MM.1S (cell line): ENCODE measurements around the gene HMGCS2.

Experiments used
- DNase-seq: peaks from one replicate; pipeline ENCODE4 v3.0.0-alpha.2; 2015
- H2AFZ ChIP-seq: fragments of 300-600 bp; sonication (generic); 2 replicates; pipeline ENCODE4 v1.6.0; 2016; ENCODE audit warnings: antibody characterized with exemption, low read length
- H3F3A ChIP-seq: fragments of 300-600 bp; sonication (generic); 2 replicates; pipeline ENCODE4 v1.6.1; 2016; ENCODE audit warnings: mild to moderate bottlenecking, antibody characterized with exemption, low read length, moderate library complexity, mixed read lengths; ENCODE audit not compliant: insufficient read depth
- H3K27ac ChIP-seq: fragments of 300-600 bp; sonication (generic); 2 replicates; pipeline ENCODE4 v1.5.1; 2016; ENCODE audit warnings: mild to moderate bottlenecking, low read length
- H3K27me3 ChIP-seq: fragments of 300-600 bp; sonication (generic); replicated peaks from 2 replicates; pipeline ENCODE4 v1.6.0; 2016; ENCODE audit warnings: low read length; ENCODE audit not compliant: insufficient read depth
- H3K36me3 ChIP-seq: fragments of 300-600 bp; sonication (generic); replicated peaks from 2 replicates; pipeline ENCODE4 v1.6.1; 2016; ENCODE audit warnings: mild to moderate bottlenecking, low read length, mixed read lengths; ENCODE audit not compliant: insufficient read depth
- H3K4me1 ChIP-seq: fragments of 300-600 bp; sonication (generic); 2 replicates; pipeline ENCODE4 v1.6.1; 2016; ENCODE audit warnings: low read length, mixed read lengths
- H3K4me2 ChIP-seq: fragments of 300-600 bp; sonication (generic); 2 replicates; pipeline ENCODE4 v1.6.0; 2016; ENCODE audit warnings: low read depth, low read length
- H3K4me3 ChIP-seq: fragments of 300-600 bp; sonication (generic); 2 replicates; pipeline ENCODE4 v1.5.1; 2016; ENCODE audit warnings: low read length, mixed read lengths
- H3K79me2 ChIP-seq: fragments of 300-600 bp; sonication (generic); 2 replicates; pipeline ENCODE4 v1.6.1; 2016; ENCODE audit warnings: mixed run types, low read length, mixed read lengths
- H3K9ac ChIP-seq: fragments of 300-600 bp; sonication (generic); 2 replicates; pipeline ENCODE4 v1.6.1; 2016; ENCODE audit warnings: low read length, mixed read lengths
- H3K9me2 ChIP-seq: fragments of 300-600 bp; sonication (generic); replicated peaks from 2 replicates; pipeline ENCODE4 v1.6.1; 2016; ENCODE audit warnings: mild to moderate bottlenecking, low read length, mixed read lengths; ENCODE audit not compliant: insufficient read depth
- H3K9me3 ChIP-seq: fragments of 300-600 bp; sonication (generic); replicated peaks from 2 replicates; pipeline ENCODE4 v1.6.1; 2016; ENCODE audit warnings: mild to moderate bottlenecking, low read length, mixed read lengths; ENCODE audit not compliant: insufficient read depth
- H4K20me1 ChIP-seq: fragments of 300-600 bp; sonication (generic); 2 replicates; pipeline ENCODE4 v1.6.1; 2016; ENCODE audit warnings: mild to moderate bottlenecking, low read length, moderate library complexity, mixed read lengths; ENCODE audit not compliant: insufficient read depth
- CTCF ChIP-seq: fragments of 300-600 bp; sonication (generic); IDR thresholded peaks from 2 replicates; pipeline ENCODE4 v1.5.1; 2016; ENCODE audit warnings: antibody characterized with exemption, low read length, mixed read lengths
- EZH2 ChIP-seq: fragments of 300-600 bp; sonication (generic); optimal IDR thresholded peaks from 2 replicates; pipeline ENCODE3; 2017; ENCODE audit warnings: low read depth, mild to moderate bottlenecking, antibody characterized with exemption, low read length, mixed read lengths
- EZH2phosphoT487 ChIP-seq: fragments of 300-600 bp; sonication (generic); IDR thresholded peaks from 2 replicates; pipeline ENCODE4 v1.6.1; 2018; ENCODE audit warnings: antibody characterized with exemption, low read length

Gene HMGCS2

GRCh38 chr1:119700326-119700725 lies 68.4 kb downstream of the HMGCS2 start:
- Histone ChIP-seq H3K4me1 (no peaks in the 10 kb centered on the region), H2AFZ (no peak overlapping the region), H3K4me3 (no peak overlapping the region), H3K4me2 (no peak overlapping the region), H3K27ac (no peak overlapping the region), H3K9me2 (no peaks in the 10 kb centered on the region), H3K9me3 (no peaks in the 10 kb centered on the region), H3F3A (no peaks in the 10 kb centered on the region), H3K36me3 (no peaks in the 10 kb centered on the region), H3K9ac (no peak overlapping the region), H3K27me3 (no peaks in the 10 kb centered on the region), H3K79me2 (no peaks in the 10 kb centered on the region), H4K20me1 (no peaks in the 10 kb centered on the region)
- no peak for DNase-seq
- TF ChIP-seq EZH2 (no peak), EZH2phosphoT487 (no peak), CTCF (no peak)
